Thoracic aorta (tissue), 2 donors: ENCODE measurements around the gene MYOD1. TPM values are rescaled to one million over a fixed set of nuclear protein-coding genes. Genes with fewer than 3 reads are reported as not detected.

Experiments
- ATAC-seq: fragments of 150-250 bp; one replicate; pipeline ENCODE4 v1.8.0; 2017; ENCODE audit warnings: low read depth; ENCODE audit not compliant: insufficient number of reproducible peaks, low FRiP score
- DNase-seq: peaks from one replicate; pipeline ENCODE4 v3.0.0-alpha.2; 2020; ENCODE audit warnings: low spot score
- H3K27ac ChIP-seq, 2 donors: fragments of 200-600 bp; sonication (generic); 1 replicate in 1 of 2; 2 replicates in 1 of 2; pipeline ENCODE4 v1.5.1; 2016; ENCODE audit warnings: mild to moderate bottlenecking in 2 of 2, moderate library complexity in 2 of 2
- H3K27me3 ChIP-seq: fragments of 200-600 bp; sonication (generic); replicated peaks from 2 replicates; pipeline ENCODE4 v1.6.0; 2016; ENCODE audit warnings: mild to moderate bottlenecking; ENCODE audit not compliant: insufficient read depth
- H3K36me3 ChIP-seq: fragments of 200-600 bp; sonication (generic); one replicate; pipeline ENCODE4 v1.5.1; 2016
- H3K4me1 ChIP-seq, 2 donors: fragments of 200-600 bp; sonication (generic); 1 replicate in 1 of 2; 2 replicates in 1 of 2; pipeline versions ENCODE4 v1.5.1 to v1.6.0; 2016; ENCODE audit warnings: low read depth in 2 of 2, mild to moderate bottlenecking in 1 of 2; ENCODE audit not compliant: control insufficient read depth in 1 of 2
- H3K4me3 ChIP-seq: fragments of 200-600 bp; sonication (generic); 2 replicates; pipeline ENCODE4 v1.5.1; 2016; ENCODE audit warnings: mild to moderate bottlenecking
- H3K9me3 ChIP-seq: fragments of 200-600 bp; sonication (generic); 2 replicates; pipeline ENCODE4 v1.5.1; 2016
- CTCF ChIP-seq: fragments of 200-600 bp; sonication (generic); IDR thresholded peaks from one replicate; pipeline ENCODE4 v1.5.1; 2019; ENCODE audit warnings: antibody characterized with exemption
- total RNA-seq, 2 donors: library from RNA; depleted of rRNA; stranded (reverse); fragments of >200 nt; gene quantifications; one replicate each; pipeline versions ENCODE4 v1.1.0 to v1.2.3, GENCODE V29; 2016

Gene MYOD1
- total RNA-seq, 2 donors from 2014 or later, result not detected

DNA sequence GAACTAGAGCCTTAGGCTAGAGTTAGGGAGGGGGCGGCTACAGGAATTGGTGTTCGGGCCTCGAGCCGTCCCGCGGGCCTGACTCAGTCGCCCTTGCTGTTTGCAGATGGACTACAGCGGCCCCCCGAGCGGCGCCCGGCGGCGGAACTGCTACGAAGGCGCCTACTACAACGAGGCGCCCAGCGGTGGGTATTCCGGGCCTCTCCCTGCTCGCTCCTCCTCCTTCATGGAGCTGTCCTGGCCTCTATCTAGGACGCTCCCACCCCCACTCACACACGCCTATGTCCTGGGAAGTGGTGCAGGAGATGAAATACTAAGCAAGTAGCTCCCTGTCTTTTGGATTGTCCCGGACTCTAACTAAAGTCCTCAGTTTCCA is 1.4 kb downstream of the MYOD1 start:
- peak overlapping the region; percentile 23 for H3K4me3 ChIP-seq
- peaks cover 6 to 19% of the 10 kb centered on the region in 2 donors for H3K4me1 ChIP-seq
- no peak for TF ChIP-seq CTCF
- H3K27ac ChIP-seq, result no peak overlapping the region
- no peaks in the 10 kb centered on the region for H3K27me3 ChIP-seq
- no peaks in the 10 kb centered on the region for H3K36me3 ChIP-seq
- ATAC-seq (no peak), DNase-seq (no peak)
- H3K9me3 ChIP-seq, result no peaks in the 10 kb centered on the region

DNA sequence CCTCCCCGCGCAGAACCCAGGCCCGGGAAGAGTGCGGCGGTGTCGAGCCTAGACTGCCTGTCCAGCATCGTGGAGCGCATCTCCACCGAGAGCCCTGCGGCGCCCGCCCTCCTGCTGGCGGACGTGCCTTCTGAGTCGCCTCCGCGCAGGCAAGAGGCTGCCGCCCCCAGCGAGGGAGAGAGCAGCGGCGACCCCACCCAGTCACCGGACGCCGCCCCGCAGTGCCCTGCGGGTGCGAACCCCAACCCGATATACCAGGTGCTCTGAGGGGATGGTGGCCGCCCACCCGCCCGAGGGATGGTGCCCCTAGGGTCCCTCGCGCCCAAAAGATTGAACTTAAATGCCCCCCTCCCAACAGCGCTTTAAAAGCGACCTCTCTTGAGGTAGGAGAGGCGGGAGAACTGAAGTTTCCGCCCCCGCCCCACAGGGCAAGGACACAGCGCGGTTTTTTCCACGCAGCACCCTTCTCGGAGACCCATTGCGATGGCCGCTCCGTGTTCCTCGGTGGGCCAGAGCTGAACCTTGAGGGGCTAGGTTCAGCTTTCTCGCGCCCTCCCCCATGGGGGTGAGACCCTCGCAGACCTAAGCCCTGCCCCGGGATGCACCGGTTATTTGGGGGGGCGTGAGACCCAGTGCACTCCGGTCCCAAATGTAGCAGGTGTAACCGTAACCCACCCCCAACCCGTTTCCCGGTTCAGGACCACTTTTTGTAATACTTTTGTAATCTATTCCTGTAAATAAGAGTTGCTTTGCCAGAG is 2.0 kb downstream of the MYOD1 start:
- H3K27ac ChIP-seq, result no peak overlapping the region
- DNase-seq, result no peak
- no peaks in the 10 kb centered on the region for H3K27me3 ChIP-seq
- H3K4me1 ChIP-seq, result peaks cover 6 to 19% of the 10 kb centered on the region in 2 donors
- H3K9me3 ChIP-seq, result no peaks in the 10 kb centered on the region
- H3K4me3 ChIP-seq, result peak overlapping the region; percentile 23
- H3K36me3 ChIP-seq, result no peaks in the 10 kb centered on the region
- ATAC-seq, result no peak
- TF ChIP-seq CTCF, result no peak

DNA sequence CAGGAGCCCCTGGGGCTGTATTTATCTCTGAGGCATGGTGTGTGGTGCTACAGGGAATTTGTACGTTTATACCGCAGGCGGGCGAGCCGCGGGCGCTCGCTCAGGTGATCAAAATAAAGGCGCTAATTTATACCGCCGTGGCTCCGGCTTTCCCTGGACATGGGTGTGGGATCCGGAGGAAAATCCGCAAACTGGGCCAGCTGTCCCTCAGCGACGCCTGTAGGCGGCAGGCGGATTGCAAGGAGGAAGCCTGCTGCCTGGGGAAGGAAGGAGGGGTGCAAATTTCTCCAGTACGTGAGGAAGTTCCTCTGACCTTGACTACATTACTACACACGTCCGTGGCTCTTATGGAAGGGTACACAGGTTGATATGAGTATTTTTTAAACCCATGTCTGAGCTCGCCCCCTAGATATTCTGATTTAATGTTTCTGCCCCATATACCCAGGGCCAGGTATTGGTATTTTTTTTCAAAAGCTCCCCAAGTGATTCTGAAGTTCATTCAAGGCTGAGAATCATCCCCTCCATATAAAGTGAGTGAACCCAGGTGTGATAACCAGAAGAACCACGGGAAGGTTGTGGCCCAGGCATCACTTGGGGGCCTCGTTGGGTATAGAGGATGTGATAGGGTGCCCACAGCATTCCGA is 2.8 kb downstream of the MYOD1 start:
- H3K9me3 ChIP-seq, result no peaks in the 10 kb centered on the region
- no peaks in the 10 kb centered on the region for H3K36me3 ChIP-seq
- H3K27ac ChIP-seq, result no peak overlapping the region
- DNase-seq (no peak), ATAC-seq (no peak)
- TF ChIP-seq CTCF, result no peak
- no peaks in the 10 kb centered on the region for H3K27me3 ChIP-seq
- H3K4me1 ChIP-seq, result peaks cover 6 to 19% of the 10 kb centered on the region in 2 donors
- no peak overlapping the region for H3K4me3 ChIP-seq

DNA sequence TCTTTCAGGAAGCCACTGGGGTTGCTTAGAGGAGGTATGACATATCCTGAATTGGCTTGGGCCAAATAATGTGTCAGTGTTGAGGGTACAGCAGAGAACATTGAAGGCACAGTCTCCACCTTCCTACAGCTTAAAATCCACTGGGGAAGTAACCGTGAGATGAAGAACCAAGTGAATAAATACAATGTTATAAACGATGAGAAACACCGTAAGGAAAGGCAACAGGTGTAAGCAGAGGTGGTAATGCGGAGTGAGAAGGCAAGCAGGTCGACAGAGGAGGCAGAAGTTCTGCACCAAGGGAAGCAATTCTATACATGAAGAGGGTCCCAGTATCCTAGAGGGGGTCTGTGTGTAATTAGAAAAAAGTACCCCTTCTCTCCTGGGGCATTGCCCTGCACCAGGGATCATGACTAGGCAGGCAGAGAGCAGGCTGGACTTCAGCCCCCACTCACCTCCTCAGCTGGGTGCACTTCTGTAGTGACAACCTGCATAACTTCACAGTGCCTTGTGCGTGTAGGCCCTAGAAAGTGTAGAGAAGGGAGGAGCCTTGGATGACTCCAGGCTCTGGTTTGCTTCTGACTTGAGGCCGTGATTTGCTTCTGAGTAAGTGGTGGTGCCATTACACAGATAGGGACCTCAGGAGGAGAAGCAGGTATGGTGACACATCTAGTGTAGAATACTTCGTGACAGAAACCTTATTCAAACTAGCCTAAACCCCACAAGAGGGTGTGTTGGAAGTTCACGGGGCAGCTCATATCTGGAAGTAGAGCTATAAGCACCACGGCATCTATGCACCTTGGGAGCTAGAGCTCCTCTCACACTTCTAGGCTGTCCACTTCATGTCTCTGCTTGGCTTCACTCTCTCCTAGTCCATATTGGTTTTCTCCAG is 4.9 kb downstream of the MYOD1 start:
- Histone ChIP-seq H3K27me3 (no peaks in the 10 kb centered on the region), H3K36me3 (no peaks in the 10 kb centered on the region), H3K4me3 (no peak overlapping the region), H3K9me3 (no peaks in the 10 kb centered on the region), H3K4me1 (peaks cover 6 to 19% of the 10 kb centered on the region in 2 donors), H3K27ac (no peak overlapping the region)
- no peak for ATAC-seq
- TF ChIP-seq CTCF, result no peak
- DNase-seq, result no peak

DNA sequence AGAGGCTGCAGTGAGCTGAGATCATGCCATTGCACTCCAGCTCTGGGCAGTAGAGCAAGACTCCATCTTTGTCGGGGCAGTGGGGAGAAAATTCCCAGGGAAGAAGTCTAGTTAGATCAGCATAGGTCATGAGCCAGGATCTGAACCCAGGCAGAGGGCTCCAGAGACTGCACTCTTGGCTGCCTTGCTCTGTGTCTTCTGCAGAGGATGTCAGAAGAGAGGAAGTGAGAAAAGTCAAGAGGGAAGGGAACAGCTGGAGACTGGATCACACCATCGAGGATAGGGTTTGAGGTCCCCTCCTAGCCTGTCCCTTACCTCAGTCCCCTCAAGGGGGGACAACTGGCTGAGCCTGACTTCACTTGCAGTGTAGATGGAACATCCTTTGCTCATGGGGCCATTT is 5.8 kb downstream of the MYOD1 start:
- no peaks in the 10 kb centered on the region for H3K9me3 ChIP-seq
- no peak for DNase-seq
- H3K4me3 ChIP-seq, result no peak overlapping the region
- TF ChIP-seq CTCF, result no peak
- ATAC-seq, result no peak
- H3K4me1 ChIP-seq, result peaks cover 6 to 18% of the 10 kb centered on the region in 2 donors
- no peaks in the 10 kb centered on the region for H3K27me3 ChIP-seq
- H3K36me3 ChIP-seq, result no peaks in the 10 kb centered on the region
- H3K27ac ChIP-seq, result no peak overlapping the region
